HG02623 (cell line): ENCODE results near the gene SAP130.
A peak's percentile ranks its signal among the peaks of the same experiment; 100 is the strongest.

ENCODE experiments used
- ATAC-seq: cut with Tn5 transposase; IDR thresholded peaks from one replicate; pipeline ENCODE4 v1.9.1; 2021; ENCODE audit warnings: moderate library complexity; ENCODE audit not compliant: unreplicated experiment

SAP130 gene

DNA sequence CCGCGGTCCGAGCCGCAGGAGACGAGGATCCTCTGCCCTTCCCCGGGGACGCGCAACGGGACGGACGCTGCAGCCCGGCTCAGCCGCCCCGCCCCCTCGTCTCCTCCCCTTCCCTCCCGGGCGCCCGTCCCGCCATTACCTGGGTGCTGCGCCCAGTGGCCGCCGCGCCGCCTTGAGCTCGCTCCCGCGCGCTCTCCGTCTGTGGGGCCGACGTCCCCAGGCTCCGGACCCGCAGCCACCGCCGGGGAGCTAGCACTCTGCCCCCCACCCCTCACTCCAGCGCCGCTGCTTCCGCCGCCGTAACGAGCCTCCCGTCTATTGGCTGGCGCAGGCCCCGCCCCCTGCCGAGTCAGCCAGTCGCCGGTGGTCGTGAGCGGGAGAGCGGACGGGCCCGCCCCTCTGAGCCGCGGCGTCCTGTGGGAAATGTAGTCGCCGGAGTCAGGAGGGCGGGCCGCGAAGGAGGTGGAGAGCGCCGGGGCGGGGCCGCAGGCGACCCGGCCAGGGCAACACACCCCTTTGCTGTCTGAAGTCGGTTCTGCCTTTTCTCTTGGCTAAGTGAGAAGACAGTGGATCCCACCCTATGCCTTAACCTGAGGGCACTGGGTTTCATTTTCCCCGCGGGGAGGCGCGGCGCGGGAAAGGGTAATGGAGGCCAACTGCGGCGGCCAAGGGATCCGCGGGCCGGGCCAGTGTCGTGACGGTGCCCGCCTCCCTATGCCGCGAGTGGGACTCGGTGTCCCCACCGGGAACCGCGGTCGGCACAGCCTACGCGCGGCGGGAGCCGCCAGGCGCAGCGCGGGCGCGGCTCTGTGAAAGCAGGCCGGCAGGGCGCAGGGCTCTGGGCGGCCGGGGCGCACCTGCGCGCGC is at the start of gene SAP130:
Gene SAP130 (minus strand): TSS at position 259 of the 867 bp plus-strand sequence. CDS start 1,767 bp downstream, outside the sequence.
- ATAC-seq, result peak; percentile 74

DNA sequence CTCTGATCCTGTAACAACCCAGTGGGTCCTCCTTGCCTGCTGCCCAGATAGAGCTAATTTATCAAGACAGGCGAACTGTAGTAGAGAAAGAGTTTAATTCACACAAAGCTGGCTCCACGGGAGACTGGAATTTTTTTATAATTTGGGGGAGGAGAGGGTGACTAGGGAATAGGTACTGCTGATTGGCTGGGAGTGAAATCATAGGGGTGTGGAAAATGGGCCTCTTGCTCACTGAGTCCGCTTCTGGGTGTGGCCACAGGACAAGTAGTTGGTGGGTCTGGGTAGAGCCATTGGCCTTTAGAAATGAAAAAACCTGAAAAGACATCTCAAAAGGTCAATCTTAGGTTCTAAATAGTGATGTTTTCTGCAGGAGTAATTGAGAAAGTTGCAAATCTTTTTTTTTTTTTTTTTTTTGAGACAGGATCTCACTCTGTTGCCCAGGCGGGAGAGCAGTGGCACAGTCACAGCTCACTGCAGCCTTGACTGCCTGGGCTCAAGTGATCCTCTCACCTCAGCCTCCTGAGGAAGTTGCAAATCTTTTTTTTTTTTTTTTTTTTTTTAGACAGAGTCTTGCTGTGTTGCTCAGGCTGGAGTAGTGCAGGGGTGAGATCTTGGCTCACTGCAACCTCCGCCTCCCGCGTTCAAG is 48.7 kb upstream of the SAP130 start:
- no peak for ATAC-seq

DNA sequence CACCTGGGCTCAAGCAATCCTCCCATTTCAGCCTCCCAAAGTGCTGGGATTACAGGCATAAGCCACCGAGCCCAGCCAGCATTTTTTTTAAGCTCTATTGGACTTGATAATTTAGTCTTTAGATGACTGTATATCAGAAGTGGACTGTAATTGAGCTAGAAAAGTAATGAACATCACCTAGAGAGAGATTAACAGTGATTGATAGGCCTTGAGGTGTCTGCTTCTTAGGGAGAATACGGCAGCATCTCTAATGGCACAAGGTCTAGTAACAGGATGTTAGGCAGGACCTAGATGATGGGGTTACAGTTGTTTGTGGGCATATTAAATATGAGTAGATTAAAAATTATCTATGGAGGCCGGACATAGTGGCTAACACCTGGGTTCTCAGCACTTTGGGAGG is 45.4 kb upstream of the SAP130 start:
- no peak for ATAC-seq

DNA sequence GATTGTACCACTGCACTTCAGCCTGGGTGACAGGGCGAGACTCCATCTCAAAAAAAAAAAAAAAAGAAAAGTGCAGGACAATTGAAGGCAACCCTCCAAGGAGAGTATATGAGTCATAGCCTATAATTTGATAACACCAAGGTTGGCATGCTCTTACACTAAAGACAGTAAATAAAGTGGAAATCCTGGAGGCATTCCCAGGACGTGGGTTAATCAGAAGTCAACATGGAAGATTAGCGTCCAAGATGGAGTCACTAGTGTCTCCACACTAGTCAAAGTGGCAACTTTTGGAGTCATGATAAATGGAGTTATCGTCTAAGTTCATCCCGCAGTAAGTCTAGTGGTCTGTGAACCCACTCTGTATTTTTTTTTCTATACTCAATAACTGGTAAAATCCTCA is 41.9 kb upstream of the SAP130 start:
- ATAC-seq, result no peak

DNA sequence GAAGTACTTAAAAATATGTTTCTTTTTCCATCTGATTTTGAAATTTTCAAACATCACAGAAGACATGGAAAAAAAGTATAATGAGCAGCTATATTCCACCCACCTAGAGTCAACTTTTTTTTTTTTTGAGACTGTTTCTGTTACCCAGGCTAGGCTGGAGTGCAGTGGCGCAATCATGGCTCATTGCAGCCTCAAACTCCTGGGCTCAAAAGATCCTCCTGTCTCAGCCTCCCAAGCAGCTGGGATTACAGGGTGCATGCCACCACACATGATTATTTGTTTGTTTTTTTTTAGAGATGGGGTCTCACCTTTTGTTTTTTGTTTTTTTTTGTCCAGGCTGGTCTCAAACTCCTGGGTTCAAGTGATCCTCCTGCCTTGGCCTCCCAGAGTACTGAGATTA is 36.5 kb upstream of the SAP130 start:
- no peak for ATAC-seq

DNA sequence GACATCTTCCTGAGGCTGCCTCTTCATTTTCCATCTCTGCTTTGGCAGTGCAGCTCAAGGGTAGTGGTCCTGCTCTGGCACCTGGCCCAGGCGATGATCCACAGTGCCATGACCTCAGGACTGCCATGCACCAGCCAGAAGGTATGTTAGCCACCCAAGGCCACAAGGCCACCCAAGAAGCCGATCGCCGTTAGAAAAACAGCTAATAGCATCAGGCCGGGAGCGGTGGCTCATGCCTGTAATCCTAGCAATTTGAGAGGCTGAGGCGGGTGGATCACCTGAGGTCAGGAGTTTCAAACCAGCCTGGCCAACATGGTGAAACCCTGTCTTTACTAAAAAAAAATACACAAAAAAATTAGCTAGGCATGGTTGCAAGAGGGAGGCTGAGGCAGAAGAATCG is 34.7 kb upstream of the SAP130 start:
- no peak for ATAC-seq

DNA sequence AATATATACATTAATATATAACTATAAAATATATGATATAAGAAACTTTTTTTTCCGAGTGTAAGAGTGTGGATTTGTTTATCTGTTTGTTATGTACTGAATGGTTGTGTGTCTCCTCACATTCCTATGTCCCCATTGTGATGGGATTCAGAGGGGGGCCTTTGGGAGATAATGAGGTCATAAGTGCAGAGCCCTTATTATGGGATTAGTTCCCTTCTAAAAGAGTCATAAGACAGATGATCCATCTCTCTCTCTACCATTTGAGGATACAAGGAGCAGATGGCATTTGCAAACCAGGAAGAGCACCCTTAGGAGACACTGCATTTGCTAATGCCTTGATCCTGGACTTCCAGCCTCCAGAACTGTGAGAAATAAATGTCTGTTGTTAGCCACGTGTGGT is 30.3 kb upstream of the SAP130 start:
- no peak for ATAC-seq

DNA sequence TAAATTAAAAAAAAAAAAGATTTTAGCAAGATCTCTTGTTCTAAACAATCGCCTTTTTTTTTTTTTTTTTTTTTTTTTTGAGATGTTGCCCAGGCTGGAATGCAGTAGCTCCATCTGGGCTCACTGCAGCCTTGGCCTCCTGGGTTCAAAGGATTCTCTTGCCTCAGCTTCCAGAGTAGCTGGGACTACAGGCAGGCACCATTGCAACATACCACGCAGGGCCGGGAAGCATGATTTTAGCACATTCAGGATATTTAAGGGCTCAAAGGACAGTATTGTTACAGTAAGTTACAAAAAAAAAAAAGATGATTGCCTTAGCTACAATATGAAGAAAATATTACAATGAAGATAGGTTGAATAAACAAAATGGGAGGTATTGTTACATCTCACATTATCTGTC is 29.5 kb upstream of the SAP130 start:
- no peak for ATAC-seq

DNA sequence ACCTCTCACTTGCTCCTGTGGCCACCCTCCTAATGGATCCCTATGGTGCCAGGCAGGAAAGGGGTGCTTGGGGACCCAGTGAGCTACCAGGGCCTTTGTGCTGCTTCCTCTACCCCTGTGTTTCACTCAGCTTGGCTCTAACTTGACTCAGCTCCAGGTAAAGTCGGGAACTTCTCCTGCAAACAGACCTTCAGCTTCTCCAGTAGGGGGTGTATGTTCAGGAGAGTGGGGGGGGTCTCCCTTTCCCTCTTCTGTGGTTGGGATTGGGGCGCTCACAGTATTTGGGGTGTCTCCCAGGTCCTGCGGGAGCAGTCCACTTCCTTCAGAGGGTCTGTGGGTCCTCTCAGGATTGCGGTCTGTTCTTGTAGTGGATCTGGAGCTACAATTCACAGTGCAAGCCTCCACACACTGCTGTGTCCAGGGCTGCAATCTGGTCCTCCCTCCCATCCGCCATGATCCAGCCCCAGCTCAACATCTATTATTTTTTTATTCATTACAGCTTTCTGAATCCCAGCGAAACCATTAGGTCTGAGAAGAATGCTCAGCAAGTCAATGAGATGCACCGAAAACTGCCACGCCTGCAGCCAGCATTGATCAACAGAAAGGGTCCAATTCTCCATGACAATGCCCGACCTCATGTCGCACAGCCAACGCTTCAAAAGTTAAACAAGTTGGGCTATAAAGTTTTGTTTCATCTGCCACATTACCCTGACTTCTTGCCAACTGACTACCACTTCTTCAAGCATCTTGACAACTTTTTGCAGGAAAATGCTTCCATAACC is 26.4 kb upstream of the SAP130 start:
- ATAC-seq, result no peak

DNA sequence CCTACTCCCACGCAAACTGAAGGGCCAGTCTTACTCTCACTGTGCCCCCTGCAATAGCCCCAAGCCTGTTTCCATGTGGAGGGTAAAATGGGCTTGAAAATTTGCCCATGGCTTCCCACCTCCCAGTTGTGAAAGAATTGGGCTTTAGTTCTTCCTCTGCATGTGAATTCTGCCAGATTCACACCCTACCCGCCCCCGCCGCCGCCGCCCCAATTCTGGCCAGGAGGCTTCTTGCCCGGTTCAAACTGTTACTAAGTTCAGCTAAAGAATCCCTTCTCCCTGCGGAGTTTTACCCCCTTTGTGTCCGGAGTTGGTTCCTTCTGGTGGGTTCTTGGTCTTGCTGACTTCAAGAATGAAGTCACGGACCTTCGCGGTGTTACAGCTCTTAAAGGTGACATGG is 25.5 kb upstream of the SAP130 start:
- ATAC-seq, result no peak

DNA sequence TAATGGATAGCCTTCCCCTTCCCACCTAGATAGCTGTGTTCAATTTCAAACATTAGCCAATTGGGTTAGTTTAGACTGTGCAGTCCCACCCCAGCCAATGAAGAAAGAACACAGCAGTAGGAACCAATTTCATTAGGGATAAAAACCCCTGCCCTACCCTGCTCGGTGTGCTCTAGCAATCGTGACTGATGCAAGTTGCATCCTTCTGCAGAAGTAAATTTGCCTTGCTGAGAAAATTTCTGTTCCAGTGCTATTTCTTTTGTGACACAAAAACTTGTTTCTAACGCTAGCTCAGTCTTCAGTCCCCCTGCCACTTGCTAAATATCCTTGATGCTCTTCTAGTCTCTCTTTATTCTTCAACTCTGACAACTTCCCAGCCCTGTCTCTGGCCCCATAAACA is 15.2 kb upstream of the SAP130 start:
- ATAC-seq, result no peak

DNA sequence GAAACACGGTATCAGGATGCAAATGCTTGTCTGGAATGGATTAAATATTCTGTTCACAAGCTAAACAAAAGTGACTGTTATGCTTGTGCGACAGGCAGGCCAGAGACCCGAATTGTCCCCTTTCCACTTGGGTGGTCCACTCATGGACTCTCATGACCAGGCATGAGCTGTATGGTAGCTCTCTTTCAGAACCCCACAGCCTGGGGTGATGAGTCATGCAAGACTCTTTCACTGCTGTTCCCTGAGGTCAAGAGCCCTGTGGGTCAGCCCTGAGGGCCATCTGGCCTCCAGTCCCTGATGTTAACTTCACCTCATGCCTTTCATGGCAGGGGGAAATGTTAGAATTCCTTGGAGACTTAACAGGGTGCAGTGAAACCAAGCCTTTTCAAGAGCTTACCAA is 13.7 kb upstream of the SAP130 start:
- no peak for ATAC-seq

DNA sequence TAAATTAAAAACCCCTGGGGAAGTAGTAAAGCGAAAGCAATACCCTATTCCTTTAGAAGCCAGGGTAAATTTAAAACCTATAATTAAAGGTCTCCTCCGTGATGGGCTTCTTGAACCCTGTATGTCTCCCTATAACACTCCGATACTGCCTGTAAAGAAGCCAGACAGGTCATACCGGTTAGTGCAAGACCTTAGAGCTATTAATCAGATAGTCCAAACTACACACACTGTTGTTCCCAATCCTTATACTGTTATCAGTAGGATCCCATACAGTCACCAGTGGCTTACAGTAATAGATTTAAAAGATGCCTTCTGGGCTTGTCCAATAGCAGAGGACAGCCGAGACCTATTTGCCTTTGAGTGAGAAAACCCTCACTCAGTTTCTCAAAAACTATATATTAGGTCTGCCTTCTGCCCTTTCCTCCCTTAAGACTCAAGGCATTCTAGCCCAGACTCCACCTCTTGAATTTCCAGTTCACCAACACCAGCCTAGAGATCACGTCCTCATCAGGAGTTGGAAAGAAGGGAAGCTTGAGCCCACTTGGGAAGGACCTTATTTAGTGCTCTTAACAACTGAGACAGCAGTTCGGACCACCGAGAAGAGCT is 12.4 kb upstream of the SAP130 start:
- ATAC-seq, result no peak

DNA sequence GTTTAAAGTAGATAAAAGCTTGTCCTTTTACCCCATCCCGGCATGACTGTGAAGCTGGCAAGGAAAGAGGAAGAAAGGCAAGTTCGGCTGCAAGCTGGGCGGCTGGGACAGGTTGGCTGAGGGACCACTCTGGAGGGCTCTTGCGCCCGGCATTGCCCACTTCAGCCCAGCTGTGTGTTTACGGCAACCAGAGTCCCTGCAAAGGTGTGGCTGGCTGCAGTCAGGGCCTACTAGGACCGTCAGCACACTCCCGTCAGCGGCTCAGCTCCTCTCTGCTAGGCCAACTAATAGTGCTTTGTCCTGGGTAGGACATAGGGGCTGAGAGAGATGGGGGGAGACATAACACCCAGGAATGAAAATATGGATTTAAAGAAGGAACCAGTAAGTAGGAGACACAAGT is 11.7 kb upstream of the SAP130 start:
- ATAC-seq, result no peak

DNA sequence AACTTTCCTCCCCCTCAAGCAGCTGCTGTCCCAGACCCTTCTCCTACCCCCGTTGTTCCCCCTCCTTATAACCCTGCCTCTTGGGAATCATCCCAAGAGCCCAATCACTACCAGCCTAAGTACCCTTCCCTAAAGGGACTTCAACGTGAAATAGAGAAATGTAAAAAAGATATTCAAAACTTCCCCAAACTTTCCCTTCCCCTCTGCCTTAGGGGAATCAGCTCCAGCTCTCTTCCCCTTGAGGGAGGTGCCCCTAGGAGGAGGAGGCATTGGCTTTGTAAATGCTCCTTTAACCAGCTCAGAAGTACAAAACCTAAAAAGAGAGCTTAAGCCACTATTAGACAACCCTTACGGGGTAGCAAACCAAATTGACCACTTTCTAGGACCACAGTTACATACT is 10.6 kb upstream of the SAP130 start:
- no peak for ATAC-seq

DNA sequence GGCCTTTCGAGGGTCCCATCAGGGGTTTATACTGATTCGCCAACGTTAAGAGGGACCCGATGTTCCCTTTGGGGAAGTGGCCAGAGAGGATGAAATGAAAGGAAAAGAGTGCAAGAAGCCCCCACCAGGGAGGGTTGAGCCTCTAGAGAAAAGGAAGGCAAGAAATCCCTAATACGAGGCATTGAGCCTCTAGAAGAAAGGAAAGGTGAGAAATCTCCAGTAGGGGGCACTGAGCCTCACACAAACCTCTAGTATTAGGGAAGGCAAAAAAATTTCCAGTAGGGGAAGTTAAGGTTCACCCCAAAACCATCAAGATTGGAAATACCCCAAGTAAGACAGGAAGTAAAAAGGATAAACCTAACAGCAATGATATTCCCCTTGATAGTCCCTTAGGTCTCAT is 9.8 kb upstream of the SAP130 start:
- no peak for ATAC-seq

DNA sequence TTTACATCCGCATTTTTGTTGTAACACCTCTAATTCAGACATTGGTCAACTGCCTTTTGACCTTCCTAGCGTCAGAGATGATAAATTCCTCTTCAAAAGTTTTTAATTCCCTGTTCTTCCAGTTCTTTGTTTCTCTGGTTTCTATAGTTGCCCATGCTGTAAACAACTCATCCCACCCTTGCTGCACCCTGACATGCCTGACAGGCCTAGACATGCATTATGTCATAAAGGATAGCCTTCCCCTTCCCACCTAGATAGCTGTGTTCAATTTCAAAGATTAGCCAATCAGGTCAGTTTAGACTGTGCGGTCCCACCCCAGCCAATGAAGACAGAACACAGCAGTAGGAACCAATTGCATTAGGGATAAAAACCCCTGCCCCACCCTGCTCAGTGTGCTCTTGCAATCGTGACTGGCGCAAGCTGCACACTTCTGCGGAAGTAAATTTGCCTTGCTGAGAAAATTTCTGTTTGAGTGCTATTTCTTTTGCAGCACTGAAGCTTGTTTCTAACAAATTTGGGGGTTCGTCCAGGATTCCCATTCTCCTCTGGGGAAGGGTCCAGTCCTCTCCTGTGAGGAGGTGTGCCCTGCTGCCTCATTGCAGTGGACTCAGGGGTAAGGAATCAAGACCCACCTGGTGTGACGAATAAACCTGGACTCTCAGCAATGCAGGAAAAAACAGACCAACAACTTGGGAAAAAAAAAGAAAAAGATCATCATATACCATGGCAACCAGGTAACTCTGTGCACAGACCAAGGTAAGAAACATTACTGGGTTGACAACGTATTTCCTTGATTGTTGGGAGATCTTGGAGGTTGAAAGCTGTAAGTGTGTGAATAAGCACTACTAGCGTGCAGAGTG is 9.1 kb upstream of the SAP130 start:
- ATAC-seq, result no peak

DNA sequence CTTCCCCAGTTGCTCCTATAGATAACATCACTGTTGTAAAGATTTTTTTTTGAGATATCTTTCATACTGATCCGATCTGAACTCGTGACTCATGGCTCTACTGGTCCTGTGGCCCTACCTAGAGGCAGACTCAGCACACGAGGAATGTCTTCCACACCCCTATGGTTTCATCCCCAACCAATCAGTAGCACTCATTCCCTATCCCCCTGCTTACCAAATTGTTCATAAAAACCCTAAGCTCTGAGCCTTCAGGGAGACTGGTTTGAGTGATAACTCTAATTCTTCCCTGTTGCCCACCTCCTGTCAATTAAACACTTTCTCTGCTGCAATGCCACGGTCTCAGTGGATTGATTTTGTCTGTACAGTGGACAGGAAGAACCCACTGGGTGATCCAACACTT is 4.2 kb upstream of the SAP130 start:
- no peak for ATAC-seq

DNA sequence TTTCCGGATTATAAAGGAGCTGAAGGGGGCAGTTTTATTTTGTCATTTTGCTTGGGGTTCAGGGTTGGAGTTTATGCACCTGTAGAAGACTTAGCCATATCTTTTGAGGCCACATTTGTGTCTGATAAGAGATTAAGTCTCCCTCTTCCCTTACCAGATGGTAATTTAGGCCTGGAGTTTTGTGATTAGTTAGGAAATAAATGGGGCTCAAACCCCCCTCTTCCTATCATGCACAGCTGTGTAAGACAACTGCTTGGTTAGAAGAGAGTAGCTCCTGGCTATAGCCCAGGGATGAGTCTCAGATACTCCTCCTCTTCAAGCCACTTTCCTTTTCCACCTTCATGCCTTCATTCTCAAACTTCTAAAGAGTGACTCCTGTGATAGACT is 802 bp upstream of the SAP130 start:
- ATAC-seq, result no peak

DNA sequence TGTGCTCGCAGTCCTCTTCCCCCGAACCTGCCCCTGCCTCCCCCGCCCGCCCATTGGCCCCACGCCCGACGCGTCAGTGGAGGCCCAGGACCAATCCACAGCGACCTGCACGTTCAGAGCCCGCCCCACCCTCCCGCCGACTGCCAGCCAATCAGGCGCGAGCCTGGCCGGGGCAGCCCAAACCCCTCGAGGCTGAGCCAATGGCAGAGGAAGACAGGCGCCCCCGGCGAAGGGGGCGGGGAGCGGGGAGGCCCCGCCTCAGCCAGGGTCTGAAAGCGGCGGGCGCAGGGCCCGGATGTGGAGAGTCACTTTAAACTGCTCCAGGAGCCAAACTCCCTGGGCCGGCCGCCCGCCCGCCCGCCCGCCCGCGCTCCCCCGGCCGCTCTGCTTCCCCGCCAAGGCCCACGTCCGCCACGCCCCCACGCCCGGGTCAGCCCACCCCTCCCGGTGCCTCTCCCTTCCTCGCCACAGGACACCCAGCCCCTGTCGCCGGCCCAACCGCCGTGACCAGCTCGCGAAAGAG is 520 bp downstream of the SAP130 start:
- peak; percentile 77 for ATAC-seq
